Subcutaneous abdominal adipose tissue (tissue), 5 donors: ENCODE data around the gene GAA.

Experiments
- H3K27ac ChIP-seq: one replicate; pipeline ENCODE4 v1.7.0; 2013; ENCODE audit warnings: low read depth, mild to moderate bottlenecking, inconsistent platforms, low read length, moderate library complexity
- H3K27me3 ChIP-seq, 5 donors: one replicate each; pipeline ENCODE4 v1.7.0; 2013; ENCODE audit warnings: low read length in 5 of 5, inconsistent platforms in 1 of 5; ENCODE audit not compliant: control insufficient read depth in 5 of 5, insufficient read depth in 4 of 5
- H3K36me3 ChIP-seq, 5 donors: one replicate each; pipeline ENCODE4 v1.7.0; 2013; ENCODE audit warnings: low read length in 5 of 5; ENCODE audit not compliant: control insufficient read depth in 5 of 5, insufficient read depth in 5 of 5
- H3K4me1 ChIP-seq, 5 donors: one replicate each; pipeline ENCODE4 v1.7.0; 2013; ENCODE audit warnings: low read length in 5 of 5, mild to moderate bottlenecking in 3 of 5, moderate library complexity in 1 of 5; ENCODE audit not compliant: control insufficient read depth in 5 of 5, insufficient read depth in 5 of 5
- H3K4me3 ChIP-seq, 5 donors: one replicate each; pipeline ENCODE4 v1.7.0; 2013; ENCODE audit warnings: low read length in 5 of 5, low read depth in 1 of 5
- H3K9ac ChIP-seq, 5 donors: one replicate each; pipeline ENCODE4 v1.7.0; 2013; ENCODE audit warnings: low read length in 5 of 5, mild to moderate bottlenecking in 4 of 5, moderate library complexity in 3 of 5
- H3K9me3 ChIP-seq, 5 donors: one replicate each; pipeline ENCODE4 v1.7.0; 2013; ENCODE audit warnings: low read length in 5 of 5; ENCODE audit not compliant: control insufficient read depth in 5 of 5
- donor health status: healthy.
- donor health status: healthy.
- donor health status: healthy.
- donor health status: healthy.
- donor health status: healthy.

The GAA gene

DNA sequence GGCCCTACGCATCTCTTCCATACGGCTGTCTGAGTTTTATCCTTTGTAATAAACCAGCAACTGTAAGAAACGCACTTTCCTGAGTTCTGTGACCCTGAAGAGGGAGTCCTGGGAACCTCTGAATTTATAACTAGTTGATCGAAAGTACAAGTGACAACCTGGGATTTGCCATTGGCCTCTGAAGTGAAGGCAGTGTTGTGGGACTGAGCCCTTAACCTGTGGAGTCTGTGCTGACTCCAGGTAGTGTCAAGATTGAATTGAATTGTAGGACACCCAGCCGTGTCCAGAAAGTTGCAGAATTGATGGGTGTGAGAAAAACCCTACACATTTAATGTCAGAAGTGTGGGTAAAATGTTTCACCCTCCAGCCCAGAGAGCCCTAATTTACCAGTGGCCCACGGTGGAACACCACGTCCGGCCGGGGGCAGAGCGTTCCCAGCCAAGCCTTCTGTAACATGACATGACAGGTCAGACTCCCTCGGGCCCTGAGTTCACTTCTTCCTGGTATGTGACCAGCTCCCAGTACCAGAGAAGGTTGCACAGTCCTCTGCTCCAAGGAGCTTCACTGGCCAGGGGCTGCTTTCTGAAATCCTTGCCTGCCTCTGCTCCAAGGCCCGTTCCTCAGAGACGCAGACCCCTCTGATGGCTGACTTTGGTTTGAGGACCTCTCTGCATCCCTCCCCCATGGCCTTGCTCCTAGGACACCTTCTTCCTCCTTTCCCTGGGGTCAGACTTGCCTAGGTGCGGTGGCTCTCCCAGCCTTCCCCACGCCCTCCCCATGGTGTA lies 1.5 kb downstream of the GAA start:
- peak overlapping the region in 2 of 5 donors; percentile 91 to 95 for H3K9ac ChIP-seq
- H3K36me3 ChIP-seq, result peaks cover 0 to 7% (median under 1%) of the 10 kb centered on the region in 5 donors
- H3K4me3 ChIP-seq, result peak overlapping the region in 3 of 5 donors; percentile 78 to 97 (median 88)
- H3K4me1 ChIP-seq, result peaks cover 5 to 30% (median 20%) of the 10 kb centered on the region in 5 donors
- no peaks in the 10 kb centered on the region for H3K9me3 ChIP-seq
- H3K27me3 ChIP-seq, result no peaks in the 10 kb centered on the region
- H3K27ac ChIP-seq, result no peak overlapping the region

GRCh38 chr17:80103449-80104085 lies 2.2 kb downstream of the GAA start:
- peaks cover 0 to 14% (median 4%) of the 10 kb centered on the region in 5 donors for H3K36me3 ChIP-seq
- no peaks in the 10 kb centered on the region for H3K27me3 ChIP-seq
- no peak overlapping the region for H3K4me3 ChIP-seq
- no peak overlapping the region for H3K9ac ChIP-seq
- no peaks in the 10 kb centered on the region for H3K9me3 ChIP-seq
- no peak overlapping the region for H3K27ac ChIP-seq
- H3K4me1 ChIP-seq, result peaks cover 5 to 30% (median 20%) of the 10 kb centered on the region in 5 donors

DNA sequence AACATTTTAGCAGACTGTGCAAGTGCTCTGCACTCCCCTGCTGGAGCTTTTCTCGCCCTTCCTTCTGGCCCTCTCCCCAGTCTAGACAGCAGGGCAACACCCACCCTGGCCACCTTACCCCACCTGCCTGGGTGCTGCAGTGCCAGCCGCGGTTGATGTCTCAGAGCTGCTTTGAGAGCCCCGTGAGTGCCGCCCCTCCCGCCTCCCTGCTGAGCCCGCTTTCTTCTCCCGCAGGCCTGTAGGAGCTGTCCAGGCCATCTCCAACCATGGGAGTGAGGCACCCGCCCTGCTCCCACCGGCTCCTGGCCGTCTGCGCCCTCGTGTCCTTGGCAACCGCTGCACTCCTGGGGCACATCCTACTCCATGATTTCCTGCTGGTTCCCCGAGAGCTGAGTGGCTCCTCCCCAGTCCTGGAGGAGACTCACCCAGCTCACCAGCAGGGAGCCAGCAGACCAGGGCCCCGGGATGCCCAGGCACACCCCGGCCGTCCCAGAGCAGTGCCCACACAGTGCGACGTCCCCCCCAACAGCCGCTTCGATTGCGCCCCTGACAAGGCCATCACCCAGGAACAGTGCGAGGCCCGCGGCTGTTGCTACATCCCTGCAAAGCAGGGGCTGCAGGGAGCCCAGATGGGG lies 3.1 kb downstream of the GAA start:
- Histone ChIP-seq H3K27ac (no peak overlapping the region), H3K9ac (no peak overlapping the region), H3K27me3 (no peaks in the 10 kb centered on the region), H3K4me1 (peaks cover 5 to 30% (median 20%) of the 10 kb centered on the region in 5 donors), H3K4me3 (no peak overlapping the region), H3K36me3 (peaks cover 0 to 21% (median 4%) of the 10 kb centered on the region in 5 donors), H3K9me3 (no peaks in the 10 kb centered on the region)

DNA sequence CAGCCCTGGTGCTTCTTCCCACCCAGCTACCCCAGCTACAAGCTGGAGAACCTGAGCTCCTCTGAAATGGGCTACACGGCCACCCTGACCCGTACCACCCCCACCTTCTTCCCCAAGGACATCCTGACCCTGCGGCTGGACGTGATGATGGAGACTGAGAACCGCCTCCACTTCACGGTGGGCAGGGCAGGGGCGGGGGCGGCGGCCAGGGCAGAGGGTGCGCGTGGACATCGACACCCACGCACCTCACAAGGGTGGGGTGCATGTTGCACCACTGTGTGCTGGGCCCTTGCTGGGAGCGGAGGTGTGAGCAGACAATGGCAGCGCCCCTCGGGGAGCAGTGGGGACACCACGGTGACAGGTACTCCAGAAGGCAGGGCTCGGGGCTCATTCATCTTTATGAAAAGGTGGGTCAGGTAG lies 3.6 kb downstream of the GAA start:
- Histone ChIP-seq H3K4me3 (no peak overlapping the region), H3K4me1 (peaks cover 3 to 30% (median 20%) of the 10 kb centered on the region in 5 donors)

DNA sequence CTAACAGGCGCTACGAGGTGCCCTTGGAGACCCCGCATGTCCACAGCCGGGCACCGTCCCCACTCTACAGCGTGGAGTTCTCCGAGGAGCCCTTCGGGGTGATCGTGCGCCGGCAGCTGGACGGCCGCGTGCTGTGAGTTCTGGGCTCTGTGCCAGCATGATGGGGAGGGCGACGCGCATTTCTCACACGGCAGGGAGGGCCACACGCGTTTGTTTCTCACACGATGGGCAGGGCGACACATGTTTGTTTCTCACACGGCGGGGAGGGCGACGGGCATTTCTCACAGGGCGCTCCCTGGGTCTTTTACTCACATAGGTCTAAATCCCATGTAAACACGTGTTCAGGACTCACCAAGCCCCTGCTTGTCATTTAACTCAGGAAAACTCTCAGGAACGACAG lies 4.4 kb downstream of the GAA start:
- Histone ChIP-seq H3K27me3 (no peaks in the 10 kb centered on the region), H3K9ac (no peak overlapping the region), H3K27ac (no peak overlapping the region), H3K4me1 (peaks cover 3 to 27% (median 15%) of the 10 kb centered on the region in 5 donors), H3K36me3 (peaks cover 0 to 24% (median 4%) of the 10 kb centered on the region in 5 donors), H3K9me3 (no peaks in the 10 kb centered on the region), H3K4me3 (no peak overlapping the region)

More for the DNA sequence above, 3.6 kb downstream of the GAA start:
- Histone ChIP-seq H3K9ac (no peak overlapping the region), H3K9me3 (no peaks in the 10 kb centered on the region), H3K36me3 (peaks cover 0 to 21% (median 4%) of the 10 kb centered on the region in 5 donors), H3K27me3 (no peaks in the 10 kb centered on the region), H3K27ac (no peak overlapping the region)

- Histone ChIP-seq H3K9ac (no peak overlapping the region), H3K4me1 (peaks cover 3 to 23% (median 12%) of the 10 kb centered on the region in 5 donors), H3K4me3 (no peak overlapping the region), H3K9me3 (no peaks in the 10 kb centered on the region), H3K27ac (no peak overlapping the region), H3K27me3 (no peaks in the 10 kb centered on the region), H3K36me3 (peaks cover 0 to 27% (median 4%) of the 10 kb centered on the region in 5 donors)
These were observed 4.8 kb downstream of the GAA start for GRCh38 chr17:80106176-80106575.

DNA sequence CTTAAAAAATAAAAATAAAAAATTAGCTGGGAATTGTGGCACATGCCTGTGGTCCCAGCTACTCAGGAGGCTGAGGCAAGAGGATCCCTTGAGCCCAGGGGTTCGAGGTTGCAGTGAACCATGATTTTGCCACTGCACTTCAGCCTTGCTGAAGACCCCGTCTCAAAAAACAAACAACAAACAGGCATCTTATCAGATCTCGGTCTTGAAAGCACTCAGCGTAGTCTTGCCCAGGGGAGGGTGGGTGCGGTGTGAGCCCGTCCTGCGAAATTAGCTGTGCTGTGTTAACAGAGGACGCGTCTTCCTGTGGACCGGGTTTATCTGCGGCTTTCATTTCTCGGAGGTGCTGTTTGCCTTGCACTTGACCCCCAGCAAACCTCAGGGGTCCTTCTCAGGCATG lies 5.4 kb downstream of the GAA start:
- Histone ChIP-seq H3K27me3 (no peaks in the 10 kb centered on the region), H3K4me1 (peaks cover 3 to 21% (median 10%) of the 10 kb centered on the region in 5 donors), H3K9ac (no peak overlapping the region), H3K9me3 (no peaks in the 10 kb centered on the region), H3K36me3 (peaks cover 0 to 27% (median 4%) of the 10 kb centered on the region in 5 donors), H3K4me3 (no peak overlapping the region), H3K27ac (no peak overlapping the region)

GRCh38 chr17:80107231-80108021 lies 6.0 kb downstream of the GAA start:
- H3K27me3 ChIP-seq, result no peaks in the 10 kb centered on the region
- H3K9me3 ChIP-seq, result no peaks in the 10 kb centered on the region
- H3K27ac ChIP-seq, result no peak overlapping the region
- H3K36me3 ChIP-seq, result peaks cover 0 to 32% (median 4%) of the 10 kb centered on the region in 5 donors
- H3K9ac ChIP-seq, result no peak overlapping the region
- H3K4me1 ChIP-seq, result peaks cover 0 to 14% (median 3%) of the 10 kb centered on the region in 5 donors
- no peak overlapping the region for H3K4me3 ChIP-seq

DNA sequence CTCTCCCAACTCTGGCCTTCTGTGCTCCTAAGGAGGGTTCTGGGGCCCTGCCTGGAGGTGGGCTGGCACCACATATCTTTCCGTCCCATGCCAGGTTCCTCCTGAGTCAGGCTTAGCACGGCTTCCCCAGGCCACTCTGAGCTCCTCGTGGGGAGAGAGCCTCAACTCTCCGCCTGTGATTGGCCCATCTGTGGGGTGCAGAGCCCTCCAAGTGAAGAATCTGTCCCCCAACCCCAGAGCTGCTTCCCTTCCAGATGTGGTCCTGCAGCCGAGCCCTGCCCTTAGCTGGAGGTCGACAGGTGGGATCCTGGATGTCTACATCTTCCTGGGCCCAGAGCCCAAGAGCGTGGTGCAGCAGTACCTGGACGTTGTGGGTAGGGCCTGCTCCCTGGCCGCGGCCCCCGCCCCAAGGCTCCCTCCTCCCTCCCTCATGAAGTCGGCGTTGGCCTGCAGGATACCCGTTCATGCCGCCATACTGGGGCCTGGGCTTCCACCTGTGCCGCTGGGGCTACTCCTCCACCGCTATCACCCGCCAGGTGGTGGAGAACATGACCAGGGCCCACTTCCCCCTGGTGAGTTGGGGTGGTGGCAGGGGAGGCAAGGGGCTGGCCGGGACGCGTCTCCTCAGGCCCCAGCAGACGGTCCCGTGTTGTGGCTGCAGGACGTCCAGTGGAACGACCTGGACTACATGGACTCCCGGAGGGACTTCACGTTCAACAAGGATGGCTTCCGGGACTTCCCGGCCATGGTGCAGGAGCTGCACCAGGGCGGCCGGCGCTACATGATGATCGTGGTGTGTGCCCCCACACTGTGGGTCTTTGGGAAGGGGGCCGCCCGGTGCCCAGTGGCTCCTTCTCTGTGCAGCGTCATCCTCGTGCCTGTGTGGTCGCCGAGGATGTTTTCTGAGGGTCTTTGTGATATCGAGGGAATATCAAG lies 6.9 kb downstream of the GAA start:
- Histone ChIP-seq H3K4me3 (no peak overlapping the region), H3K27me3 (no peaks in the 10 kb centered on the region), H3K4me1 (peaks cover 0 to 9% (median 0%) of the 10 kb centered on the region in 5 donors), H3K9me3 (no peaks in the 10 kb centered on the region), H3K36me3 (peaks cover 0 to 38% (median 4%) of the 10 kb centered on the region in 5 donors), H3K9ac (no peak overlapping the region), H3K27ac (no peak overlapping the region)
